WTC11 (cell line): ENCODE measurements around the gene SPATA13.

ENCODE experiments used
- ATF6 ChIP-seq: sonication (generic); formaldehyde crosslinking; IDR thresholded peaks from 2 replicates; pipeline ENCODE4 v1.8.1; 2023; ENCODE audit warnings: mild to moderate bottlenecking, missing genetic modification reagents
- CREB1 ChIP-seq: sonication (generic); formaldehyde crosslinking; IDR thresholded peaks from 2 replicates; pipeline ENCODE4 v1.8.0; 2023; ENCODE audit warnings: mild to moderate bottlenecking, missing genetic modification reagents
- ELF4 ChIP-seq: sonication (generic); formaldehyde crosslinking; IDR thresholded peaks from 2 replicates; pipeline ENCODE4 v1.8.1; 2022; ENCODE audit warnings: low read depth, mild to moderate bottlenecking, moderate library complexity, missing genetic modification reagents
- IRF1 ChIP-seq: sonication (generic); formaldehyde crosslinking; IDR thresholded peaks from 2 replicates; pipeline ENCODE4 v1.8.0; 2023; ENCODE audit warnings: missing genetic modification reagents
- SMAD3 ChIP-seq: sonication (generic); formaldehyde crosslinking; IDR thresholded peaks from 2 replicates; pipeline ENCODE4 v1.8.0; 2022; ENCODE audit warnings: missing genetic modification reagents, mild to moderate bottlenecking, borderline replicate concordance
- SP1 ChIP-seq: sonication (generic); formaldehyde crosslinking; conservative IDR thresholded peaks from 2 replicates; pipeline ENCODE4 v1.8.1; 2022; ENCODE audit warnings: missing genetic modification reagents
- TEAD4 ChIP-seq: sonication (generic); formaldehyde crosslinking; IDR thresholded peaks from 2 replicates; pipeline ENCODE4 v1.8.0; 2022; ENCODE audit warnings: mild to moderate bottlenecking, missing genetic modification reagents
- TF ChIP-seq, protein P1 (sequence below): fragments of 250-450 bp; sonication (Bioruptor Pico); conservative IDR thresholded peaks from 2 replicates; pipeline ENCODE4 v1.9.0; 2021; ENCODE audit warnings: mild to moderate bottlenecking
- TF ChIP-seq, protein P2 (sequence below): fragments of 200-600 bp; IDR thresholded peaks from 2 replicates; pipeline ENCODE4 v1.8.0; 2022; ENCODE audit warnings: antibody characterized with exemption
- TF ChIP-seq, protein P3 (sequence below): sonication (generic); formaldehyde crosslinking; IDR thresholded peaks from 2 replicates; pipeline ENCODE4 v1.8.1; 2022; ENCODE audit warnings: mild to moderate bottlenecking, moderate library complexity, missing genetic modification reagents

GRCh38 chr13:24168392-24168750 is 7.9 kb downstream of the SPATA13 start:
- TF ChIP-seq TEAD4 (CRISPR knock-in tag) (no peak), SP1 (CRISPR knock-in tag) (no peak), CREB1 (CRISPR knock-in tag) (no peak), ATF6 (no peak), SMAD3 (CRISPR knock-in tag) (no peak), IRF1 (no peak), ELF4 (CRISPR knock-in tag) (no peak)
- TF ChIP-seq, protein P1, sequence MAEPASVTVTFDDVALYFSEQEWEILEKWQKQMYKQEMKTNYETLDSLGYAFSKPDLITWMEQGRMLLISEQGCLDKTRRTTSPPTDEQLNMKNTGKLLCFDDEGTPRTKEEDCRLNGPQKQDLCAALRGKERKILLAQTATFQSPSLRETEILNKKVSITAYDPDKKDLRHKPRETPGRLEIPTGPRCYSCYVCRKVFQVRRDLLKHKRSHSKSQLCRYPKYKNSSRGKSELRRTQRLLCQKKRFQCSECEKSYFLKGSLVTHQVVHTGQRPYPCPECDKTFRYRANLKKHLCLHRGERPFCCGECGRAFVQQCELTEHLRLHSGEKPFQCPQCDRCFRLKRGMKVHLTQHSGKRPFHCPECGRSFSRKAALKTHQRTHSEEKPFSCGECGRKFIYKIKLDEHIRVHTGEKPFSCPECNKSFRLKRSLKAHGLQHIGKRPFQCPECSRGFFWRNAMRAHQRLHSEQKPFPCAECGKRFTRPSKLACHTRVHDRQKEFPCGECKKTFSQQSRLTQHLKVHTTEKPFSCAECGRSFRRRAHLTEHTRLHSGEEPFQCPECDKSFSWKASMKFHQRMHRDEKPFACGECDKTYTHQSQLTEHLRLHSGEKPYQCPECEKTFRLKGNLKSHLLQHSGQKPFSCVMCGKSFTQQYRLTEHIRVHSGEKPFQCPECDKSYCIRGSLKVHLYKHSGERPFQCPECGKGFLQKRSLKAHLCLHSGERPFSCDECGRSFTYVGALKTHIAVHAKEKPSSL (CRISPR knock-in tag), result no peak
- TF ChIP-seq, protein P2, sequence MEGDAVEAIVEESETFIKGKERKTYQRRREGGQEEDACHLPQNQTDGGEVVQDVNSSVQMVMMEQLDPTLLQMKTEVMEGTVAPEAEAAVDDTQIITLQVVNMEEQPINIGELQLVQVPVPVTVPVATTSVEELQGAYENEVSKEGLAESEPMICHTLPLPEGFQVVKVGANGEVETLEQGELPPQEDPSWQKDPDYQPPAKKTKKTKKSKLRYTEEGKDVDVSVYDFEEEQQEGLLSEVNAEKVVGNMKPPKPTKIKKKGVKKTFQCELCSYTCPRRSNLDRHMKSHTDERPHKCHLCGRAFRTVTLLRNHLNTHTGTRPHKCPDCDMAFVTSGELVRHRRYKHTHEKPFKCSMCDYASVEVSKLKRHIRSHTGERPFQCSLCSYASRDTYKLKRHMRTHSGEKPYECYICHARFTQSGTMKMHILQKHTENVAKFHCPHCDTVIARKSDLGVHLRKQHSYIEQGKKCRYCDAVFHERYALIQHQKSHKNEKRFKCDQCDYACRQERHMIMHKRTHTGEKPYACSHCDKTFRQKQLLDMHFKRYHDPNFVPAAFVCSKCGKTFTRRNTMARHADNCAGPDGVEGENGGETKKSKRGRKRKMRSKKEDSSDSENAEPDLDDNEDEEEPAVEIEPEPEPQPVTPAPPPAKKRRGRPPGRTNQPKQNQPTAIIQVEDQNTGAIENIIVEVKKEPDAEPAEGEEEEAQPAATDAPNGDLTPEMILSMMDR, result no peak
- TF ChIP-seq, protein P3, sequence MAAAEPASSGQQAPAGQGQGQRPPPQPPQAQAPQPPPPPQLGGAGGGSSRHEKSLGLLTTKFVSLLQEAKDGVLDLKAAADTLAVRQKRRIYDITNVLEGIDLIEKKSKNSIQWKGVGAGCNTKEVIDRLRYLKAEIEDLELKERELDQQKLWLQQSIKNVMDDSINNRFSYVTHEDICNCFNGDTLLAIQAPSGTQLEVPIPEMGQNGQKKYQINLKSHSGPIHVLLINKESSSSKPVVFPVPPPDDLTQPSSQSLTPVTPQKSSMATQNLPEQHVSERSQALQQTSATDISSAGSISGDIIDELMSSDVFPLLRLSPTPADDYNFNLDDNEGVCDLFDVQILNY (CRISPR knock-in tag), result no peak
